ENCODE data around the gene POLR3G.

The POLR3G gene

GRCh38 chr5:90553711-90554110, 79.0 kb downstream of the POLR3G start:
- no peak for DNase-seq

- no peak for DNase-seq
Measured at GRCh38 chr5:90554358-90555006, 79.8 kb downstream of the POLR3G start.

- no peak for DNase-seq
Measured at GRCh38 chr5:90555666-90556065, 81.0 kb downstream of the POLR3G start.

GRCh38 chr5:90557391-90557790, 82.7 kb downstream of the POLR3G start:
- DNase-seq = no peak

- no peak for DNase-seq
Measured at GRCh38 chr5:90557871-90558270, 83.2 kb downstream of the POLR3G start.

- no peak for DNase-seq
Measured at GRCh38 chr5:90558344-90559192, 83.9 kb downstream of the POLR3G start, which contains the start of gene ADGRV1. Gene ADGRV1 (plus strand): TSS chr5:90558797. CDS start chr5:90558896, 99 bp downstream.

GRCh38 chr5:90560771-90561170, 86.1 kb downstream of the POLR3G start:
- DNase-seq = no peak

GRCh38 chr5:90561766-90562165, 87.1 kb downstream of the POLR3G start:
- no peak for DNase-seq

- DNase-seq = no peak
Measured at GRCh38 chr5:90562341-90562740, 87.7 kb downstream of the POLR3G start.

- DNase-seq = no peak
Measured at GRCh38 chr5:90563108-90563507, 88.4 kb downstream of the POLR3G start.

All from activated effector memory CD4-positive, alpha-beta T cell treated with Interleukin-2 at 50 U/mL for 16 hours (primary cell).